Naive thymus-derived CD8-positive, alpha-beta T cell (primary cell): ENCODE results near the gene HEBP1. TPM values are rescaled to one million over a fixed set of nuclear protein-coding genes. Genes with fewer than 3 reads are reported as not detected.
A peak's percentile ranks its signal among the peaks of the same experiment; 100 is the strongest.

Experiments
- ATAC-seq, 2 donors: fragments of 150-1000 bp; cut with Tn5 transposase in 1 of 2; sonication (Bioruptor Pico), chemical (Tn5 transposase) in 1 of 2; 1 replicate in 1 of 2; 2 replicates in 1 of 2; pipeline ENCODE4 v1.10.0; 2021; ENCODE audit warnings: mild to moderate bottlenecking in 2 of 2, moderate library complexity in 2 of 2
- POLR2A ChIA-PET: fragments of 350-600 bp; sonication (Branson Sonifier 250); formaldehyde crosslinking; loops from one replicate; lab custom pipeline; 2021; ENCODE audit warnings: antibody characterized with exemption; lab: Charles Lee
- DNase-seq, 10 donors: peaks; one replicate each; pipeline versions ENCODE4 v3.0.0 to v3.0.0-alpha.2; 2020 to 2022
- H3K27ac Mint-ChIP-seq, 10 donors: one replicate each; pipeline ENCODE4 v1.8.0; 2020 to 2022; ENCODE audit warnings: mild to moderate bottlenecking in 10 of 10, mixed read lengths in 10 of 10, moderate library complexity in 4 of 10, inconsistent platforms in 1 of 10
- H3K27me3 Mint-ChIP-seq, 5 donors: one replicate each; pipeline ENCODE4 v1.8.0; 2021 to 2022; ENCODE audit warnings: mixed read lengths in 5 of 5
- H3K36me3 Mint-ChIP-seq, 3 donors: one replicate each; pipeline ENCODE4 v1.8.0; 2020 to 2022; ENCODE audit warnings: mixed read lengths in 3 of 3, mild to moderate bottlenecking in 2 of 3, inconsistent platforms in 1 of 3
- H3K4me1 Mint-ChIP-seq, 4 donors: one replicate each; pipeline ENCODE4 v1.8.0; 2021 to 2022; ENCODE audit warnings: mixed read lengths in 4 of 4
- H3K4me3 Mint-ChIP-seq, 10 donors: one replicate each; pipeline ENCODE4 v1.8.0; 2020 to 2022; ENCODE audit warnings: mild to moderate bottlenecking in 10 of 10, mixed read lengths in 10 of 10, moderate library complexity in 6 of 10, inconsistent platforms in 1 of 10
- H3K9me3 Mint-ChIP-seq, 9 donors: one replicate each; pipeline ENCODE4 v1.8.0; 2020 to 2022; ENCODE audit warnings: mixed read lengths in 9 of 9, mild to moderate bottlenecking in 3 of 9, inconsistent platforms in 1 of 9, moderate library complexity in 1 of 9
- polyA plus RNA-seq, 3 donors: library from polyadenylated mRNA; unstranded; fragments of 300-500 nt; fragmentation: Illumina TruSeq; gene quantifications; one replicate each; pipeline ENCODE4 v1.2.3, GENCODE V29; 2021
- total RNA-seq, 8 experiments: library from RNA in 2 of 8; stranded (reverse) in 2 of 8; gene quantifications; one replicate each; pipeline ENCODE4 v1.2.3 and lab custom pipeline; 2021 to 2026

The HEBP1 gene
- total and polyA plus RNA-seq, 5 experiments from 2014 or later, result 9.8 to 40.2 (median 23.3) TPM

GRCh38 chr12:12954878-12955625 lies 45.0 kb downstream of the HEBP1 start:
- H3K9me3 Mint-ChIP-seq, result no peaks in the 10 kb centered on the region
- POLR2A ChIA-PET, result no interaction called here
- peaks cover 0 to 8% (median 5%) of the 10 kb centered on the region in 5 donors for H3K27me3 Mint-ChIP-seq

GRCh38 chr12:12954356-12954755 lies 45.7 kb downstream of the HEBP1 start:
- Mint-ChIP-seq H3K4me1 (peaks cover 0 to 4% (median 0%) of the 10 kb centered on the region in 4 donors), H3K9me3 (no peaks in the 10 kb centered on the region), H3K4me3 (no peak overlapping the region), H3K27me3 (peaks cover 4 to 8% (median 6%) of the 10 kb centered on the region in 5 donors), H3K36me3 (peaks cover 0 to 2% (median 0%) of the 10 kb centered on the region in 3 donors), H3K27ac (no peak overlapping the region)
- ATAC-seq, result no peak
- no peak for DNase-seq
- POLR2A ChIA-PET, result no interaction called here

More at GRCh38 chr12:12954878-12955625, 45.0 kb downstream of the HEBP1 start:
- Mint-ChIP-seq H3K4me3 (no peak overlapping the region), H3K4me1 (peaks cover 0 to 2% (median 0%) of the 10 kb centered on the region in 4 donors), H3K27ac (no peak overlapping the region), H3K36me3 (peaks cover 0 to 2% (median 0%) of the 10 kb centered on the region in 3 donors)
- DNase-seq (no peak), ATAC-seq (no peak)

GRCh38 chr12:12952036-12952435 lies 48.0 kb downstream of the HEBP1 start, which contains the start of gene GPRC5D:
Gene GPRC5D, minus strand, starts transcription at chr12:12952170. Its CDS starts 1,786 bp downstream, at chr12:12950384.
- no peak for ATAC-seq
- no peak within 1 kb of the TSS for H3K27ac Mint-ChIP-seq
- H3K27me3 Mint-ChIP-seq, result peaks cover 0 to 10% (median 3%) of the 10 kb centered on the region in 5 donors
- H3K4me1 Mint-ChIP-seq, result peaks cover 0 to 4% (median 0%) of the 10 kb centered on the region in 4 donors
- H3K36me3 Mint-ChIP-seq, result peaks cover 0 to 2% (median 0%) of the 10 kb centered on the region in 3 donors
- DNase-seq, result no peak
- no peak within 1 kb of the TSS for H3K4me3 Mint-ChIP-seq
- POLR2A ChIA-PET, result no interaction called here
- H3K9me3 Mint-ChIP-seq, result no peaks in the 10 kb centered on the region

- peaks cover 0 to 2% (median 0%) of the 10 kb centered on the region in 3 donors for H3K36me3 Mint-ChIP-seq
- H3K4me3 Mint-ChIP-seq, result no peak overlapping the region
- peaks cover 0 to 10% (median 3%) of the 10 kb centered on the region in 5 donors for H3K27me3 Mint-ChIP-seq
- POLR2A ChIA-PET, result no interaction called here
- H3K4me1 Mint-ChIP-seq, result peaks cover 0 to 4% (median 0%) of the 10 kb centered on the region in 4 donors
- DNase-seq (no peak), ATAC-seq (no peak)
- no peaks in the 10 kb centered on the region for H3K9me3 Mint-ChIP-seq
- H3K27ac Mint-ChIP-seq, result no peak overlapping the region
Observed at GRCh38 chr12:12951504-12951903, 48.6 kb downstream of the HEBP1 start.

GRCh38 chr12:12947902-12948301 lies 52.2 kb downstream of the HEBP1 start:
- Mint-ChIP-seq H3K9me3 (no peaks in the 10 kb centered on the region), H3K27me3 (peaks cover 0 to 10% (median 0%) of the 10 kb centered on the region in 5 donors), H3K27ac (no peak overlapping the region), H3K4me1 (peaks cover 0 to 2% (median 0%) of the 10 kb centered on the region in 4 donors), H3K36me3 (no peaks in the 10 kb centered on the region), H3K4me3 (no peak overlapping the region)
- DNase-seq, result no peak
- ATAC-seq, result no peak
- POLR2A ChIA-PET, result no interaction called here

- Mint-ChIP-seq H3K27me3 (peaks cover 0 to 10% (median 0%) of the 10 kb centered on the region in 5 donors), H3K27ac (no peak overlapping the region), H3K9me3 (no peaks in the 10 kb centered on the region), H3K4me3 (no peak overlapping the region), H3K36me3 (no peaks in the 10 kb centered on the region), H3K4me1 (peaks cover 0 to 2% (median 0%) of the 10 kb centered on the region in 4 donors)
- no peak for ATAC-seq
- DNase-seq, result no peak
- POLR2A ChIA-PET, result no interaction called here
Observed at GRCh38 chr12:12946686-12947355, 53.2 kb downstream of the HEBP1 start.

GRCh38 chr12:12945591-12945990 lies 54.5 kb downstream of the HEBP1 start:
- POLR2A ChIA-PET, result no interaction called here
- DNase-seq, result no peak
- Mint-ChIP-seq H3K4me1 (peaks cover 0 to 2% (median 0%) of the 10 kb centered on the region in 4 donors), H3K27ac (no peak overlapping the region), H3K4me3 (no peak overlapping the region), H3K36me3 (no peaks in the 10 kb centered on the region), H3K9me3 (no peaks in the 10 kb centered on the region), H3K27me3 (peaks cover 0 to 10% (median 0%) of the 10 kb centered on the region in 5 donors)
- no peak for ATAC-seq

- no peak overlapping the region for H3K27ac Mint-ChIP-seq
- no peaks in the 10 kb centered on the region for H3K9me3 Mint-ChIP-seq
- no peaks in the 10 kb centered on the region for H3K4me1 Mint-ChIP-seq
- ATAC-seq (no peak), DNase-seq (no peak)
- H3K27me3 Mint-ChIP-seq, result no peaks in the 10 kb centered on the region
- H3K4me3 Mint-ChIP-seq, result no peak overlapping the region
- no peaks in the 10 kb centered on the region for H3K36me3 Mint-ChIP-seq
- POLR2A ChIA-PET, result no interaction called here
Observed at GRCh38 chr12:12943586-12944260, 56.3 kb downstream of the HEBP1 start.

- POLR2A ChIA-PET, result no interaction called here
- Mint-ChIP-seq H3K27me3 (no peaks in the 10 kb centered on the region), H3K4me3 (no peak overlapping the region), H3K36me3 (no peaks in the 10 kb centered on the region), H3K4me1 (no peaks in the 10 kb centered on the region), H3K27ac (no peak overlapping the region), H3K9me3 (no peaks in the 10 kb centered on the region)
- DNase-seq (no peak), ATAC-seq (no peak)
Observed at GRCh38 chr12:12941450-12942350, 58.4 kb downstream of the HEBP1 start.

- no peak for ATAC-seq
- no peaks in the 10 kb centered on the region for H3K36me3 Mint-ChIP-seq
- no peaks in the 10 kb centered on the region for H3K27me3 Mint-ChIP-seq
- POLR2A ChIA-PET, result no interaction called here
- no peaks in the 10 kb centered on the region for H3K9me3 Mint-ChIP-seq
- no peak overlapping the region for H3K27ac Mint-ChIP-seq
- no peaks in the 10 kb centered on the region for H3K4me1 Mint-ChIP-seq
- H3K4me3 Mint-ChIP-seq, result no peak overlapping the region
- no peak for DNase-seq
Observed at GRCh38 chr12:12939888-12940287, 60.2 kb downstream of the HEBP1 start.

GRCh38 chr12:12938541-12938940 lies 61.5 kb downstream of the HEBP1 start:
- H3K27me3 Mint-ChIP-seq, result no peaks in the 10 kb centered on the region
- H3K4me1 Mint-ChIP-seq, result peaks cover 0 to 2% (median 0%) of the 10 kb centered on the region in 4 donors
- no peak for DNase-seq
- no peak for ATAC-seq
- no peaks in the 10 kb centered on the region for H3K9me3 Mint-ChIP-seq
- H3K4me3 Mint-ChIP-seq, result no peak overlapping the region
- POLR2A ChIA-PET, result no interaction called here
- H3K36me3 Mint-ChIP-seq, result no peaks in the 10 kb centered on the region
- peak overlapping the region in 1 of 10 donors; percentile 24 for H3K27ac Mint-ChIP-seq

- Mint-ChIP-seq H3K9me3 (no peaks in the 10 kb centered on the region), H3K27ac (no peak overlapping the region), H3K27me3 (no peaks in the 10 kb centered on the region), H3K4me3 (no peak overlapping the region), H3K4me1 (peaks cover 0 to 2% (median 0%) of the 10 kb centered on the region in 4 donors), H3K36me3 (no peaks in the 10 kb centered on the region)
- no peak for DNase-seq
- POLR2A ChIA-PET, result no interaction called here
- ATAC-seq, result no peak
Observed at GRCh38 chr12:12936983-12937491, 63.0 kb downstream of the HEBP1 start.
